Duodenal mucosa (tissue), 2 donors: ENCODE data around the gene NAV2.

Experiments used
- H3K27ac ChIP-seq: one replicate; pipeline ENCODE4 v1.7.0; 2013; ENCODE audit warnings: low read depth, low read length
- H3K27me3 ChIP-seq, 2 donors: one replicate each; pipeline ENCODE4 v1.7.0; 2013; ENCODE audit warnings: low read length in 2 of 2, control low read depth in 1 of 2; ENCODE audit not compliant: insufficient read depth in 2 of 2, control insufficient read depth in 1 of 2
- H3K36me3 ChIP-seq, 2 donors: one replicate each; pipeline ENCODE4 v1.7.0; 2013; ENCODE audit warnings: low read length in 2 of 2, control low read depth in 1 of 2; ENCODE audit not compliant: insufficient read depth in 2 of 2, control insufficient read depth in 1 of 2
- H3K4me1 ChIP-seq, 2 donors: one replicate each; pipeline ENCODE4 v1.7.0; 2013; ENCODE audit warnings: low read length in 2 of 2, control low read depth in 1 of 2; ENCODE audit not compliant: insufficient read depth in 2 of 2, control insufficient read depth in 1 of 2
- H3K4me3 ChIP-seq, 2 donors: one replicate each; pipeline ENCODE4 v1.7.0; 2013; ENCODE audit warnings: low read length in 2 of 2, low read depth in 1 of 2
- H3K9ac ChIP-seq, 2 donors: one replicate each; pipeline ENCODE4 v1.7.0; 2013; ENCODE audit warnings: low read length in 2 of 2, low read depth in 1 of 2
- H3K9me3 ChIP-seq, 2 donors: one replicate each; pipeline ENCODE4 v1.7.0; 2013; ENCODE audit warnings: low read length in 2 of 2, control low read depth in 1 of 2; ENCODE audit not compliant: control insufficient read depth in 1 of 2

NAV2 gene

GRCh38 chr11:19912958-19913892 is 200.6 kb downstream of the NAV2 start:
- no peak overlapping the region for H3K27ac ChIP-seq
- no peak overlapping the region for H3K4me3 ChIP-seq
- no peaks in the 10 kb centered on the region for H3K9me3 ChIP-seq
- no peak overlapping the region for H3K9ac ChIP-seq
- H3K27me3 ChIP-seq: no peaks in the 10 kb centered on the region
- H3K4me1 ChIP-seq: peaks cover 0 to 5% of the 10 kb centered on the region in 2 donors
- H3K36me3 ChIP-seq: no peaks in the 10 kb centered on the region

DNA sequence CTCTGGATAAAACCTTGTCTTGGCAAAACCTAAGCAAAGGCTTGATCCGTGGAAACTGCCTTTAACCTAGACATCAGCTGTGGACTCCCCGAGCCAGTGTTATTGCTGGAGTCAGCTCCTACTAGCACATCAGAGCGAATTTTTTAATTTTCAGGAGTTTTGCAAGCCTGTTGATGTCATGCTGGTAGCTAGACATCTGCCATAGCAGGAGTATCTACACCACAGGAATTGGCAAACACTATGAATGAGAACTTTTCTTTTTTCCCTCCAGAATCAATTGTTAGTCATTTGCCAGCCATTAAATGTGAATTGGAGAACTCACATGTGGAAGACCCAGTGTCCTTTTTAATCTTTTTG is 201.2 kb downstream of the NAV2 start:
- Histone ChIP-seq H3K27ac (no peak overlapping the region), H3K9ac (no peak overlapping the region), H3K27me3 (no peaks in the 10 kb centered on the region), H3K9me3 (no peaks in the 10 kb centered on the region), H3K4me3 (no peak overlapping the region), H3K4me1 (peaks cover 0 to 5% of the 10 kb centered on the region in 2 donors), H3K36me3 (no peaks in the 10 kb centered on the region)

- Histone ChIP-seq H3K9ac (no peak overlapping the region), H3K4me1 (peaks cover 0 to 5% of the 10 kb centered on the region in 2 donors), H3K4me3 (no peak overlapping the region), H3K36me3 (no peaks in the 10 kb centered on the region), H3K27me3 (no peaks in the 10 kb centered on the region), H3K27ac (no peak overlapping the region), H3K9me3 (no peaks in the 10 kb centered on the region)
These were observed 203.2 kb downstream of the NAV2 start for GRCh38 chr11:19915808-19916207.

GRCh38 chr11:19917069-19917468 is 204.4 kb downstream of the NAV2 start:
- Histone ChIP-seq H3K36me3 (no peaks in the 10 kb centered on the region), H3K4me3 (no peak overlapping the region), H3K27ac (no peak overlapping the region), H3K9ac (no peak overlapping the region), H3K9me3 (no peaks in the 10 kb centered on the region), H3K27me3 (no peaks in the 10 kb centered on the region), H3K4me1 (peaks cover 0 to 5% of the 10 kb centered on the region in 2 donors)

DNA sequence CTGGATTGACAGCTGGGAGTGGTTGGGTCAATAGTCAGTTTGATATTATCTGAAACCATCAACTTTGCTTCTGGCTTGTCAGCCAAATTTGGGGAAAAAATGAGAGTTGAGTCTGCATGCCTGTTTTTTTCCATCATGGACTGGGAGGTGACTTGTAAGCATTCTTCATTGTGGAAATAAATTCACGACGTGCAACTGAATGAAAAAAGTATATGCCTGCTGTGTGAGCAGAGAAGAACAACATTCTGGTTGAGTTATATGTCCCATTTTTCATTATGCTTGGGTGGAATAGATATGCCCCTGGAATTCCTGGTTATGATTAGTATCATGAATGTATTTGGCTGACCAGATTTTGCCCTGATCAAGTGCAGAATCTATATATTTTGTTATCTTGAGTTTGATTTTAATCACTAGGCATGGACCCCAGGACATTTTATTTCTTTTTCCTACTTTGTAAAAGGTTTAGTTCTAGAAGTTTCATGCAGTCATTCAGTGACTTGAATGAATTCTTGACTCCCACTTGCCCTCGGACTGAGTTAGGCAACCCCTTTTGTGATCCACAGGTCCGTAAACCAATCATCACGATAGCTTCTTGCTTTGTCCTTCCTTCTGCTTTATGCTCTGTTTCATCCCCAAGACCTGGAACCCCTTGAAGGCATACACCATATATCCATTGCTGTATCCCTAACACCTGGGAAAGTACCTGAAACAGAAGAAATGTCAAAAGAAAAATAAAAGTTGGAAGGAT is 205.8 kb downstream of the NAV2 start:
- H3K27me3 ChIP-seq: no peaks in the 10 kb centered on the region
- no peaks in the 10 kb centered on the region for H3K9me3 ChIP-seq
- no peaks in the 10 kb centered on the region for H3K36me3 ChIP-seq
- H3K27ac ChIP-seq: no peak overlapping the region
- H3K4me1 ChIP-seq: peaks cover 0 to 1% of the 10 kb centered on the region in 2 donors
- H3K9ac ChIP-seq: no peak overlapping the region
- no peak overlapping the region for H3K4me3 ChIP-seq

DNA sequence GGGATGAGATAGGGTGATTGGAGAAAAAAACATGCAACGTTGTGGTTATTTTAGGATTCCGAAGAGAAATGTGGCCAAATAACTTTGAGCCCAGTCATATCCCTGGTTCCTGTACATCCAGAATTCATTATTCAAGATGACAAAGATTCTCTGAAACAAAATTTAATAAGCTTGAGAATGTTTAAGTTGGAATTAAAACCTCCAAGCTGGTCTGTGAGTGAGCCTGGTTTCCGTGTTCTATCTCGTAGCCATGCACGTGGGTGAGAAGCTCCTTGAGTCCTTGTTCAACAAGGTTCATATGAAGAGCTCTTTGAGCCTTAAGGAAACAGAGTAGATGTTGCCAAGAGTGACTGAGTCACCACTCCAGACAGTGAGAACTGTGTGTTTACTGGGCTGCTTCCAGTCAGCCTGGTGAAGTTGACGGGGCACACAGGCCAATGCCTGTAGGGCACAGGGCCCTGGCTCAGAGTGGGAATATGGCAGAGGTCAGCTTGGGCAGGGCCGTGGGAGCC is 206.5 kb downstream of the NAV2 start:
- Histone ChIP-seq H3K9me3 (no peaks in the 10 kb centered on the region), H3K27me3 (no peaks in the 10 kb centered on the region), H3K4me1 (no peaks in the 10 kb centered on the region), H3K9ac (no peak overlapping the region), H3K27ac (no peak overlapping the region), H3K4me3 (no peak overlapping the region), H3K36me3 (no peaks in the 10 kb centered on the region)

DNA sequence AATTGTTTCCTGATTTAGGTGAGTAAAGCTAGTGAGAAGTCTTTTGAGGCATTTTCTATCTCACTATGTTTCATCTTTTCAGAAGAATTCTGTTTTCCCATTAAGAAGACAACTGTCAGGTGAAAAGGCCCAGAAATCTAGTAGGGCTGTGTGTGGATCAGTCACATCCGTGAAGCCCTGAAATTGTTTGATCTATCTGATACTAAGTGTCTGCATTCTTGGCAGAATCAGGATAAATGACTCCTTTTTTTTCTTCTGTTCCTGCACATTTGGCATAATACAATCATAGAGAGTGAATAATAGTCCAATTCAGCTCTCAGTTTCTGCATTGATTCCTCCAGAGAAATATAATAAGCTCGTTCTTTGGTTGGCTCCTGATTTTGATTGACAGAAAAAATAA is 208.3 kb downstream of the NAV2 start:
- H3K27me3 ChIP-seq: no peaks in the 10 kb centered on the region
- H3K9ac ChIP-seq: no peak overlapping the region
- H3K27ac ChIP-seq: no peak overlapping the region
- H3K4me1 ChIP-seq: no peaks in the 10 kb centered on the region
- H3K4me3 ChIP-seq: no peak overlapping the region
- no peaks in the 10 kb centered on the region for H3K36me3 ChIP-seq
- no peaks in the 10 kb centered on the region for H3K9me3 ChIP-seq

- Histone ChIP-seq H3K27ac (no peak overlapping the region), H3K36me3 (no peaks in the 10 kb centered on the region), H3K27me3 (no peaks in the 10 kb centered on the region), H3K4me3 (no peak overlapping the region), H3K4me1 (no peaks in the 10 kb centered on the region), H3K9me3 (no peaks in the 10 kb centered on the region), H3K9ac (no peak overlapping the region)
These were observed 209.5 kb downstream of the NAV2 start for GRCh38 chr11:19921976-19922688.

DNA sequence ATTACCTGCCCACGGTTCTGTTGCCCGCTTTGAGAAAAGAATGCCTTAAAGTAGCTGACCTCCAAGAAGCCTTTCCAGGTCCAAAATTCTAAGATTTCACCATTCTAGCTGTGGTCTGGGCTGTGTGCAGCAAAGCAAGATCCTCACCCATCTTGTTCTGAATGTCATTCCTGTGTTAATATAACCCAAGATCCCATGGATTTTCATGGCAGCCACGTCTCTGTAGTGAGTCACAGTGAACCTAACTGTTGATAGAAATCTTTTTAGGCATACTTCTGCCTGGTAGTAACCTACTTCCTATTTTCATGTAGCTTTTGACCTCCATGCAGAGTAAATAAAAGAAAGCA is 210.0 kb downstream of the NAV2 start:
- H3K4me3 ChIP-seq: no peak overlapping the region
- H3K36me3 ChIP-seq: no peaks in the 10 kb centered on the region
- no peaks in the 10 kb centered on the region for H3K9me3 ChIP-seq
- no peak overlapping the region for H3K27ac ChIP-seq
- no peaks in the 10 kb centered on the region for H3K4me1 ChIP-seq
- H3K27me3 ChIP-seq: no peaks in the 10 kb centered on the region
- H3K9ac ChIP-seq: no peak overlapping the region

DNA sequence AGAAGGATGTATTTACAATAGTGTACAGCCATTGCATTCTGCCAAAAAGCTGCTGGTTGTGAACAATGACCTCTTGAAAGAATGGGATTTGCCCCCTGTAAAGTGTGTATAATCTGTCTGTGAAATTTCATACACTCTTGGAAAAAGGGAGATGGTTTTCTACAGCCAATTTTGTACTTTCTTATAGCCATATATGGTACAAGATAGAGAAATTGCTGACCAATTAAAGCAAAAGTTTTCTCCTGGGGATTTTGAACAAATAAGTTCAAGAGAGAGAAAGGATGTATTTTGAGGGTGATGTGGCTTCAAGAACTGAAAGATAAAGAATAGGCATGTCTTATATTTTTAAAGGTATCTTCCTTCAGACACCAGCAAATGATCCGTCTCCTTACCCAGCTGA is 211.0 kb downstream of the NAV2 start:
- Histone ChIP-seq H3K4me1 (no peaks in the 10 kb centered on the region), H3K9me3 (no peaks in the 10 kb centered on the region), H3K4me3 (no peak overlapping the region), H3K27ac (no peak overlapping the region), H3K36me3 (no peaks in the 10 kb centered on the region), H3K27me3 (no peaks in the 10 kb centered on the region), H3K9ac (no peak overlapping the region)
